Stimulated activated naive CD8-positive, alpha-beta T cell treated with anti-CD3 and anti-CD28 coated beads, Interleukin-15, Interleukin-2, amounts not matched to agents 100 ng/mL and 50 ng/mL, for 24 hours (primary cell): Measurements from ENCODE around the gene AHCY.
"Not testable (repeated sequence)": the region's sequence is repeated elsewhere in the genome, so short reads cannot be mapped to it uniquely, and the experiment has no call there.

Experiments used
- H3K27ac Mint-ChIP-seq: one replicate; pipeline ENCODE4 v1.8.0; 2021; ENCODE audit warnings: mild to moderate bottlenecking, mixed read lengths
- H3K27me3 Mint-ChIP-seq: one replicate; pipeline ENCODE4 v1.8.0; 2021; ENCODE audit warnings: mixed read lengths
- H3K36me3 Mint-ChIP-seq: one replicate; pipeline ENCODE4 v1.8.0; 2021; ENCODE audit warnings: low read depth, mixed read lengths
- H3K4me1 Mint-ChIP-seq: one replicate; pipeline ENCODE4 v1.8.0; 2021; ENCODE audit warnings: low read depth, mixed read lengths
- H3K4me3 Mint-ChIP-seq: one replicate; pipeline ENCODE4 v1.8.0; 2021; ENCODE audit warnings: mild to moderate bottlenecking, mixed read lengths
- H3K9me3 Mint-ChIP-seq: one replicate; pipeline ENCODE4 v1.8.0; 2021; ENCODE audit warnings: mixed read lengths

The AHCY gene

DNA sequence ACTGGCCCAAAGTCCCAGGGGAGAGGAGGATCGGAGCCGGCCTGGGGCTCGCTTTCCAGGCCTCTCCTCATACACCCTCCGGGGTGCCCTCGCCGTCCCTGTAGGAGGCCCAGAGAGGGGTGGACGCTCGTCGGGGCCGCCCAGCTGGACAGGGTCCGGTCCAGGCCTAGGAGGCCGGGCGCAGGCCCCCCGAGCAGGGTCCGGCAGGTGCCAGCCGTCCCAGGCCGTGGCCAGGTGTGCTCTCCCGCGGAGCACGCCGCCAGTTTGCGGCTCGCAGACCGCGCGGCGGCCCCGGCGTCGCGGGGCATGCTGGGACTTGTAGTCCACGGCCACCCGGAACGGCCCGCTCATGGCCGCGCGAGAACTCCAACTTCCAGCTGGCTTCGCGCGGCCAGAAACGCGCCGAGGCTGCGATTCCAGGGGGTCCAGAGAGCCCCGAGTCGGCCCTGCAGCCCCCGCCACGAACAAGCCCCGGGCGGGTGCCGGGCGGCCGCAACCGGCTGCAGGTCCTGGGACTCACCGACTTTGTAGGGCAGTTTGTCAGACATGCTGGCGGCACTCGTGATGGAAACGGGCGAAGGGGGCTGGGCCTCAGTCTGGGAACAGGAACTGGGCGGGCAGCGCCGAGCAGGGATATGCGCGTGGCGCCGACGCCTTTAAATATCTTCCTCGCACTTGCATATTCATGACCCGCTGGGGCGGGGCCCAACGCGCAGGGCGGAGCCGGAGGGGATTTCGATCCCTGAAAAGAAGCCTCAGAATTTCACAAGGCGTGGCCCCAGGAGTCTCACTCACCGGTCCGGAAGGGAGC lies at the start of gene AHCY:
Gene AHCY (minus strand): TSS at position 633 of the 811 bp plus-strand sequence. CDS start 85 bp downstream, at position 548.
- H3K9me3 Mint-ChIP-seq = no peaks in the 10 kb centered on the region
- H3K36me3 Mint-ChIP-seq = peaks cover 9% of the 10 kb centered on the region
- no peaks in the 10 kb centered on the region for H3K27me3 Mint-ChIP-seq
- H3K4me1 Mint-ChIP-seq = peaks cover 10% of the 10 kb centered on the region
- peak within 1 kb of the TSS; percentile 95 for H3K27ac Mint-ChIP-seq
- H3K4me3 Mint-ChIP-seq = no peak within 1 kb of the TSS

DNA sequence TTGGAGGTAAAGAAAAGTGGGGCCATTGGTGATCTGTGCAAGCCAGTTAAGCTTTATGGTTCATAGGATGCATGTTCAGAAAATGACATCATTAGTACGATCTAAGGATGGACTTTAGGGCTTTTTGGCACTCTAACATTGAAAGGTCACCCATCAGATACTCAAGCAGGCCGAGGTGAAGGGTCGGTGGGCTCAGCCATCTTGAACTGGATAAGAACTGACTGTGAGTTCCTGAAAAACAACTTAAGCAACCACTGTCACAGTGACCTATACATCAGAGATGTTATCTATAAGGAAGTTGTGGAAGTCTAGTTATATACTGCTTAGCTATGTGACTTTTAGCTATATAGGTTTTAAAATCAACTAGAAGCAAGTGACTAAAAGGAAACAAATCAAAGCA lies 46.9 kb upstream of the AHCY start:
- H3K27me3 Mint-ChIP-seq = no peaks in the 10 kb centered on the region
- H3K27ac Mint-ChIP-seq = no peak overlapping the region
- no peaks in the 10 kb centered on the region for H3K9me3 Mint-ChIP-seq
- H3K36me3 Mint-ChIP-seq = no peaks in the 10 kb centered on the region
- peaks cover 6% of the 10 kb centered on the region for H3K4me1 Mint-ChIP-seq
- H3K4me3 Mint-ChIP-seq = no peak overlapping the region

DNA sequence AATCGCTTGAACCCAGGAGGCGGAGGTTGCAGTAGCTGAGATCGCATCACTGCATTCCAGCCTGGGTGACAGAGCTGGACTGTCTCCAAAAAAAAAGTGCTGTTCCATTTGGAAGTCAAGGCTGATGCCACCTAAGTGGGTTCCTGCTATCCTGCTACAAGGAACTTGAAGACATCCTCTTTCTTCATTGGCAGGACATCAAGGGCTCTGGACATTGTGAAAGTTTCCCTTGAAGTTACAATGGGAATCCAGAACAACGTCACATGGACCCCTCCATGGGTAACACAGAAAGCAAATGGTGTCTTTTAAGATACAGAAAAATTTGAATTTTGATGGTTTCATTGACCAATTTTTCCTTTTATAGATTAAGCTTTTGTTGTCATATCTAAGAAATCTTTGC lies 44.4 kb upstream of the AHCY start:
- Mint-ChIP-seq H3K4me3 (no peak overlapping the region), H3K9me3 (no peaks in the 10 kb centered on the region), H3K27me3 (no peaks in the 10 kb centered on the region), H3K4me1 (peaks cover 6% of the 10 kb centered on the region), H3K27ac (no peak overlapping the region), H3K36me3 (no peaks in the 10 kb centered on the region)

DNA sequence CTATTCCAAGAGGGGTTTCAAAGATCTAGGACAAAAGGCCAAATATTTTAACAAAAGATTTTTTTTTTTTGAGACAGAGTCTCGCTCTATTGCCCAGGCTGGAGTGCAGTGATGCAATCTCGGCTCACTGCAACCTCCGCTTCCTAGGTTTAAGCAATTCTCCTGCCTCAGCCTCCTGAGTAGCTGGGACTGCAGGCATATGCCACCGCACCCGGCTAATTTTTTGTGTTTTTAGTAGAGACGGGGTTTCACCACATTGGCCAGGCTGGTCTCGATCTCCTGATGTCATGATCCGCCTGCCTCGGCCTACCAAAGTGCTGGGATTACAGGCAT lies 43.3 kb upstream of the AHCY start:
- H3K27me3 Mint-ChIP-seq, H3K4me1 Mint-ChIP-seq, H3K27ac Mint-ChIP-seq, H3K36me3 Mint-ChIP-seq, H3K9me3 Mint-ChIP-seq, H3K4me3 Mint-ChIP-seq: not testable (repeated sequence)

DNA sequence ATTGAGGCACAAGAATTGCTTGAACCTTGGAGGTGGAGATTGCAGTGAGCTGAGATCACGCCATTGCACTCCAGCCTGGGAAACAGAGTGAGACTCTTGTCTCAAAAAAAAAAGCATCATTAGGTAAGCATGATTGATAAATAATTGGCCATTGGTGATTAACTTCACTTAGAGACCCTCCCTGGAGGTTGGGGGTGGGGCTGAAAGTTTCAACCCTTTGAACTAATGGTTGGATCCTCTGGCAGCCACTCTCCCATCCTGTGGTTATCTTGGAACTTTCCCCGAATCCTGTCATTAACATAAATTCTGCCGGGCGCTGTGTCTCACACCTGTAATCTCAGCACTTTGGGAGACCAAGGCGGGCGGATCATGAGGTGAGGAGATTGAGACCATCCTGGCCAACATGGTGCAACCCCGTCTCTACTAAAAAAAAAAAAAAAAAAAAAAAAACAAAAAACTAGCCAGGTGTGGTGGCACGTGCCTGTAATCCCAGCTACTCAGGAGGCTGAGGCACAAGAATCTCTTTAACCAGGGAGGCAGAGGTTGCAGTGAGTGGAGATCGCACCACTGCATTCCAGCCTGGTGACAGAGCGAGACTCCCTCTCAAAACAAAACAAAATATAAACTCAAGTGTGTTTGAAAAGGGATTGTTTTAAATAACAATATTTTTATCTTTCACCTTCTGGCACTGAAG lies 42.8 kb upstream of the AHCY start:
- H3K4me1 Mint-ChIP-seq, H3K36me3 Mint-ChIP-seq, H3K9me3 Mint-ChIP-seq, H3K27ac Mint-ChIP-seq, H3K4me3 Mint-ChIP-seq, H3K27me3 Mint-ChIP-seq: not testable (repeated sequence)

DNA sequence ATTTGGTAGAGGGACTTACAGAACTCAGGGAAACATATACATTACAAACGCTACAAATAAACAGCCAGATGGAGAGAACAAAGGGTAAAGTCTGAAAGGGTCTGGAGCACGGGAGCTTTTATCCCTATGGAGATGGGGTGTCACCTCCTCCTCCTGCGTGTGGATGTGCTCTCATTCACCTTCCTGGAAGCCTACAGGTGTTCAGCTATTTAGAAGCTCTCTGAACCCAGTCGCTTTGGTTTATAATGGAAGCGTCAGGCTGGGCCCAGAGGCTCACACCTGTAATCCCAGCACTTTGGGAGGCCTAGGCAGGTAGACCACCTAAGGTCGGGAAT lies 42.2 kb upstream of the AHCY start:
- no peaks in the 10 kb centered on the region for H3K27me3 Mint-ChIP-seq
- peaks cover 6% of the 10 kb centered on the region for H3K4me1 Mint-ChIP-seq
- no peak overlapping the region for H3K4me3 Mint-ChIP-seq
- H3K9me3 Mint-ChIP-seq = no peaks in the 10 kb centered on the region
- H3K36me3 Mint-ChIP-seq = no peaks in the 10 kb centered on the region
- H3K27ac Mint-ChIP-seq = no peak overlapping the region

DNA sequence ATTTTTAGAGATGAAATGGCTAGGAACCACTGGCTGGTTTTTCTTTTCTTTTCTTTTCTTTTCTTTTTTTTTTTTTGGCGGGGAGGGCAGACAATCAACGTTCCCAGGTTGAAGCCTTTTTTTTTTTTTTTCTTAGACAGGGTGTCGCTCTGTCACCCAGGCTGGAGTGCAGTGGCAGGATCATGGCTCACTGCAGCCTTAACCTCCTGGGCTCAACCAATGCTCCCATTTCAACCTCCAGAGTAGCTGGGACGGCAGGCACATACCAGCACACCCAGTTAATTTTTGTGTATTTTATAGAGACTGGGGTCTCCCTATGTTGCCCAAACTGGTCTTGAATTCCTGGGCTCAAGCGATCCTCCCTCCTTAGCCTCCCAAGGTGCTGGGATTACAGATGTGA lies 41.1 kb upstream of the AHCY start:
- Mint-ChIP-seq H3K27ac (no peak overlapping the region), H3K9me3 (no peaks in the 10 kb centered on the region), H3K27me3 (no peaks in the 10 kb centered on the region), H3K36me3 (no peaks in the 10 kb centered on the region), H3K4me3 (no peak overlapping the region), H3K4me1 (no peaks in the 10 kb centered on the region)

DNA sequence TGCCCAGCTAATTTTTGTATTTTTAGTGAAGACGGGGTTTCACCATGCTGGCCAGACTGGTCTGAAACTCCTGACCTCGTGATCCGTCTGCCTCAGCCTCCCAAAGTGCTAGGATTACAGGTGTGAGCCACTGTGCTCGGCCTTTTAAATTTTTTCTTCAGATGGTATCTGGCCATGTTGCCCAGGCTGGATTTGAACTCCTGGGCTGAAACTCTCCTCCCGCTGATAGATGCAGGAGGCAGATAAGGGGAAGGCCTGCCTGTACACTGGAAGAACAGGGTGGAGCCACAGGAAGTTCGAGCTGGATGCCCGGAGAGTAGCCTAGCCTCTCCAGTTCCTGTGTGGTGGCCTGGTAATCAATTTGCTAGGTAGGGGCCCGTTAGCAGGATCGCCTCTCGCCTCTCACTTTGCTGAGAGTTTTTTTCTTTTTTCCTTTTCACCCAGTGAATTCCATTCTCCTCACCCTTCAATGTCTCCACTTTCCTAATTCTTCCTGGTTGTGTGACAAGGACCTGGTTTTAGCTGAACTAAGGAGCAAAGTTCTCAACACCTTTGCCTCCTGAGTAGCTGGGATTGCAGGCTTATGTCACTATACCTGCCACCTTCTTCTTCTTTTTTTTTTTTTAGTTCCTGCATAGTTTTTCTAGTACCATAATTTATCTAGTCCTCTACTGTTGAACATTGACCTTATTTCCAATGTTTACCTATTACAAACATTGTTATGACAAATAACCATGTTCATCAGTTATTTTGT lies 40.5 kb upstream of the AHCY start:
- Mint-ChIP-seq H3K27me3 (no peaks in the 10 kb centered on the region), H3K4me1 (no peaks in the 10 kb centered on the region), H3K9me3 (no peaks in the 10 kb centered on the region), H3K4me3 (no peak overlapping the region), H3K27ac (no peak overlapping the region), H3K36me3 (no peaks in the 10 kb centered on the region)

DNA sequence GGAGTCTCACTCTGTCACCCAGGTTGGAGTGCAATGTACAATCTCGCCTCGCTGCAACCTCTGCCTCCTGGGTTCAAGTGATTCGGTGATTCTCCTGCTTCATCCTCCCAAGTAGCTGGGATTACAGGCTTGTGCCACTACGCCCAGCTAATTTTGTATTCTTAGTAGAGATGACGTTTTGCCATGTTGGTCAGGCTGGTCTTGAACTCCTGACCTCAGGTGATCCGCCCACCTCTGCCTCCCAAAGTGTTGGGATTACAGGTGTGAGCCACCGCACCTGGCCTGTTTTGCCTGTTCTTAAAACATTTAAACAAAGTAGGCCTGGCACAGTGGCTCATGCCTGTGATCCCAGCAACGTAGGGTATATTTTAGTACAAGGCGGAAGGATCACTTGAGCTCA lies 38.0 kb upstream of the AHCY start:
- not testable (repeated sequence) for H3K27ac Mint-ChIP-seq, H3K4me1 Mint-ChIP-seq, H3K4me3 Mint-ChIP-seq, H3K36me3 Mint-ChIP-seq, H3K9me3 Mint-ChIP-seq, H3K27me3 Mint-ChIP-seq

DNA sequence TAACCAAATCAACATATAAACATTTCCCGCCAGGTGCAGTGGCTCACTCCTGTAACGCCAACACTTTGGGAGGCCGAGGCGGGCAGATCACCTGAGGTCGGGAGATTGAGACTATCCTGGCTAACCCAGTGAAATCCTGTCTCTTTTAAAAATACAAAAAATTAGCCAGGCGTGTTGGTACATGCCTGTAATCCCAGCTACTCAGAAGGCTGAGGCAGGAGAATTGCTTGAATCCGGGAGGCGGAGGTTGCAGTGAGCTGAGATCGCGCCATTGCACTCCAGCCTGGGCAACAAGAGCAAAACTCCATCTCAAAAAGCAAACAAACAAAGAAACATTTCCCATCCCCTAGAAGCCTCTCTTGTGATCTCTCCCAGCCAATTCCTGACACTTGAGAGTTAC lies 37.6 kb upstream of the AHCY start:
- not testable (repeated sequence) for H3K4me1 Mint-ChIP-seq, H3K4me3 Mint-ChIP-seq, H3K27me3 Mint-ChIP-seq, H3K36me3 Mint-ChIP-seq, H3K9me3 Mint-ChIP-seq, H3K27ac Mint-ChIP-seq

DNA sequence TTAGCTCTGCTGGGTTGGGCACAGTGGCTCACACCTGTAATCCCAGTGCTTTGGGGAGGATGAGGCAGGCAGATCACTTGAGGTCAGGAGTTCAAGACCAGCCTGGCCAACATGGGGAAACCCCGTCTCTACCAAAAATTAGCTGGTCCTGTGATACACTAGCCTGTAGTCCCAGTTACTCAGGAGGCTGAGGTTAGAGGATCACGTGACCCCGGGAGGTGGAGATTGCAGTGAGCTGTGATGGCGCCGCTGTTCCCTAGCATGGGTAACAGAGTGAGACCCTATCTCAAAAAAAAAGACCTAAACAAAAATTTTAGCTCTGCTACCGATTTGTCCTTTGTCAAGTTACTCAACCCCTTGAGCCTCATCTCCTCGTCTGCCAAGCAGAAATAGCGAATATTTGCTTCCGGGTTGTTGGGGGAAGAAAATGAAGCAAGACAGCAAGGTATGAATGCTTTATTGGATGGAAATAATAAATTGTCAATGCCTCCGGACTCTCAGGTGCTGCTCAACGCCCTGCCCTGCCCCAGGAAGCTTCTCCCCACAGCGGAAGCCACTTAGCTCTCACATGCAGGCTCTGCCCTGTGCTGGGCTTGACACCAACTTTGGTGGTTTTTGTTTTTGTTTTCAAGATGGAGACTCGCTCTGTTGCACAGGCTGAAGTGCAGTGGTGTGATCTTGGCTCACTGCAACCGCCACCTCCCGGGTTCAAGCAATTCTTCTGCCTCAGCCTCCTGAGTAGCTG lies 35.0 kb upstream of the AHCY start:
- Mint-ChIP-seq H3K9me3 (no peaks in the 10 kb centered on the region), H3K27ac (peak overlapping the region; percentile 18), H3K4me3 (peak overlapping the region; percentile 31), H3K4me1 (peaks cover 8% of the 10 kb centered on the region), H3K27me3 (no peaks in the 10 kb centered on the region), H3K36me3 (no peaks in the 10 kb centered on the region)

DNA sequence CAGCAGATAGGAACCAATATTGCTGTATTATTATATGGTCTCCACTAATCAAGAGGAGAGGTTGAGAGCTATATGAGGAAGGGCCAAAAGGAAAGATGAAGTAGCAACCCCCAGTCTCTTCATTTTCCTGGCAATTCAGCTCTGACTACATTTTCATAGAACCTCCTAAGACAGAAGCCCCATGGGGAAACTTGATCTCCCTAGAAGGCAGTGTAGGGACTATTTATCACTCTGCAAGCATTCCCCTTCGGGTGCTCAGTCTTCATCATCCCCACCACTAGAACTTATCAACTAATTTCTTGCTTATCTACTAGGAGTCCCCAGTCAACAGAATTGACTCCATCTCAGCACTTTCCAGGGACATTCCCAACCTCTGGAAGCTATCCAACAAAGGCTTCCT lies 34.4 kb upstream of the AHCY start:
- H3K36me3 Mint-ChIP-seq = no peaks in the 10 kb centered on the region
- no peak overlapping the region for H3K4me3 Mint-ChIP-seq
- H3K27me3 Mint-ChIP-seq = no peaks in the 10 kb centered on the region
- no peaks in the 10 kb centered on the region for H3K9me3 Mint-ChIP-seq
- no peak overlapping the region for H3K27ac Mint-ChIP-seq
- peaks cover 8% of the 10 kb centered on the region for H3K4me1 Mint-ChIP-seq

DNA sequence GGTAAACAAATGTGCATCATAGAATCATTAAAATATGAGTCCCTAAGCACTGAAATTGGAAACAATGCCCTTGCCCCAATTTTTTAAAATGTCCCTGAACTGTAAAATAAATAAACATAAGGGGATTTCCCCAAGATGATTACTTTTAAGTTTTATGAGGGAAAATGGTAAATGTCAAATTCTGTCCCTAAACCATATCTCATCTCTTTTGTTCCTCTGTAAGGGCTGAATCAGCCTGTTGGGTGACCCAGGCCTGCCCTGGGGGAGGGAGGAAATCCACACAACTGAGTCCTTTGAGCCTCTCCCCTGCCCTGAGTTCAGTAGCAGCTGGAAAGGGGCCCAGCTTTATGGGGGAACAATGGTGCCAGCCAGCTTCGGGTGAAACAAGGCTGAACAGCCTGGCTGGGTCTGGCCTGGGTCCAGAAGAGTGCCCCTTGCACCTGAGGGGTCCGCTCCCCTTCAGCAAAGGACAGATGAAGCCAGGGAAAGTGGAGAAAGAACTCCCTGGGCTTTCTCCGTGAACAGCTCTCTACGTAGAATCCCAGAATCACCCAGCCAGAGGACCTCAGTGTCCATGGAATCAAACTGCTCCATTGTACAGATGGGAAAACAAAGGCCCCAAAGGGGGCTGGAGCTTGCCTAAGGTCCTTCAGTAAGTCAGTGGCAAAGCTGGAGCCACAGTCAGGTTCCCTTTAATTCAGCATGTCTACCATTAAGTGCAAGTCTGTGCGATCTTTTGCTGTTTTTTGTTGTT lies 31.7 kb upstream of the AHCY start:
- Mint-ChIP-seq H3K4me3 (no peak overlapping the region), H3K9me3 (no peaks in the 10 kb centered on the region), H3K27ac (no peak overlapping the region), H3K4me1 (peaks cover 8% of the 10 kb centered on the region), H3K27me3 (no peaks in the 10 kb centered on the region), H3K36me3 (no peaks in the 10 kb centered on the region)

DNA sequence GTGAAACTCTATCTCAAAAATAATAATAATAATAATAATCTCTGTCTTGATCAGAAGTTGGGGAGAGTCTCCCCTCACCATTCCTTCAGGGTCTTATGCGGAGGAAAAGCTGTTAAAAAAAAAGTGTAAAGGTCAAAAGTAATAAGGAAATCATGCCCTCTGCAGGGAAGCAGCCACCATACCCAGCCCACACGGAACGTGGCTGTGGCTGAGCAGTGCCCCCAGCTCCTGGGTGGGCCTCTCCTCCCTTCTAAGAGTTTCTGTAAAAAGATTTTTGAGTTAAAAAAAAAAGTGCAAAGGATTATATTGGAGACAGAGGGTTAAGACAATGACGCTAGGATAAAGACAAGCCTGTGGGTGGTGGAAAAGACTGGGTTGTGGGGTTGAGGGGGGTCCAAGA lies 30.6 kb upstream of the AHCY start:
- peaks cover 8% of the 10 kb centered on the region for H3K4me1 Mint-ChIP-seq
- H3K27me3 Mint-ChIP-seq = no peaks in the 10 kb centered on the region
- H3K27ac Mint-ChIP-seq = no peak overlapping the region
- H3K4me3 Mint-ChIP-seq = no peak overlapping the region
- H3K9me3 Mint-ChIP-seq = no peaks in the 10 kb centered on the region
- H3K36me3 Mint-ChIP-seq = no peaks in the 10 kb centered on the region
